Liver (tissue), 9 donors: ENCODE results near the gene CDH13. TPM values are rescaled to one million over a fixed set of nuclear protein-coding genes. Genes with fewer than 3 reads are reported as not detected.

Experiments
- DNase-seq: peaks from one replicate; pipeline ENCODE4 v3.0.0-alpha.2; 2017; ENCODE audit warnings: low spot score
- H3K27ac ChIP-seq, 2 donors: one replicate each; pipeline ENCODE4 v1.7.0; 2013; ENCODE audit warnings: inconsistent platforms in 2 of 2, low read length in 2 of 2, control low read depth in 1 of 2, low read depth in 1 of 2, mild to moderate bottlenecking in 1 of 2
- H3K27me3 ChIP-seq, 4 donors: one replicate each; pipeline versions ENCODE4 v1.6.1 to v1.7.0; 2013; ENCODE audit warnings: low read length in 3 of 4, inconsistent platforms in 1 of 4, mild to moderate bottlenecking in 1 of 4, moderate library complexity in 1 of 4; ENCODE audit not compliant: control insufficient read depth in 4 of 4, insufficient read depth in 4 of 4
- H3K36me3 ChIP-seq, 4 donors: one replicate each; pipeline versions ENCODE4 v1.6.1 to v1.7.0; 2013; ENCODE audit warnings: low read length in 3 of 4, mild to moderate bottlenecking in 3 of 4, low read depth in 1 of 4, moderate library complexity in 1 of 4; ENCODE audit not compliant: control insufficient read depth in 4 of 4, insufficient read depth in 3 of 4
- H3K4me1 ChIP-seq, 4 donors: one replicate each; pipeline versions ENCODE4 v1.6.1 to v1.7.0; 2013; ENCODE audit warnings: low read length in 3 of 4, mild to moderate bottlenecking in 3 of 4, moderate library complexity in 1 of 4; ENCODE audit not compliant: control insufficient read depth in 4 of 4, insufficient read depth in 4 of 4
- H3K4me3 ChIP-seq, 3 donors: one replicate each; pipeline versions ENCODE4 v1.6.1 to v1.7.0; 2013; ENCODE audit warnings: low read length in 3 of 3, control low read depth in 1 of 3, low read depth in 1 of 3, mild to moderate bottlenecking in 1 of 3
- H3K9ac ChIP-seq, 2 donors: one replicate each; pipeline ENCODE4 v1.7.0; 2013; ENCODE audit warnings: low read length in 2 of 2, mild to moderate bottlenecking in 2 of 2, moderate library complexity in 2 of 2, control low read depth in 1 of 2, low read depth in 1 of 2
- H3K9me3 ChIP-seq, 4 donors: one replicate each; pipeline versions ENCODE4 v1.6.1 to v1.7.0; 2013; ENCODE audit warnings: low read length in 3 of 4; ENCODE audit not compliant: control insufficient read depth in 4 of 4
- ATF3 ChIP-seq: IDR thresholded peaks from 2 replicates; pipeline ENCODE4 v1.6.1; 2016; ENCODE audit warnings: antibody characterized with exemption
- CTCF ChIP-seq: fragments of 150-350 bp; IDR thresholded peaks from 2 replicates; pipeline ENCODE4 v1.5.1; 2017; ENCODE audit warnings: improper control_type of control experiment, low read depth, low read length; ENCODE audit not compliant: missing input control
- EGR1 ChIP-seq, 2 donors: IDR thresholded peaks; 2 replicates each; pipeline ENCODE4 v1.6.1; 2016 to 2018; ENCODE audit warnings: antibody characterized with exemption in 2 of 2, low read depth in 2 of 2
- FOXA1 ChIP-seq: IDR thresholded peaks from 2 replicates; pipeline ENCODE4 v1.6.1; 2016; ENCODE audit warnings: antibody characterized with exemption
- FOXA2 ChIP-seq: IDR thresholded peaks from 2 replicates; pipeline ENCODE4 v1.6.1; 2016; ENCODE audit warnings: antibody characterized with exemption
- GABPA ChIP-seq, 2 donors: IDR thresholded peaks in 1 of 2; conservative IDR thresholded peaks in 1 of 2; 2 replicates each; pipeline ENCODE4 v1.6.1; 2016; ENCODE audit warnings: antibody characterized with exemption in 2 of 2, mild to moderate bottlenecking in 1 of 2, moderate library complexity in 1 of 2
- HNF4A ChIP-seq, 2 donors: conservative IDR thresholded peaks; 2 replicates each; pipeline ENCODE4 v1.6.1; 2016; ENCODE audit warnings: antibody characterized with exemption in 2 of 2, mild to moderate bottlenecking in 2 of 2
- HNF4G ChIP-seq: IDR thresholded peaks from 2 replicates; pipeline ENCODE4 v1.6.1; 2016; ENCODE audit warnings: antibody characterized with exemption
- JUND ChIP-seq, 2 donors: IDR thresholded peaks; 2 replicates each; pipeline ENCODE4 v1.6.1; 2016; ENCODE audit warnings: antibody characterized with exemption in 2 of 2
- MAX ChIP-seq: IDR thresholded peaks from 2 replicates; pipeline ENCODE4 v1.6.1; 2016; ENCODE audit warnings: antibody characterized with exemption
- NR2F2 ChIP-seq: IDR thresholded peaks from 2 replicates; pipeline ENCODE4 v1.6.1; 2016; ENCODE audit warnings: antibody characterized with exemption
- RAD21 ChIP-seq, 2 donors: IDR thresholded peaks; 2 replicates each; pipeline ENCODE4 v1.6.1; 2016; ENCODE audit warnings: antibody characterized with exemption in 2 of 2, mild to moderate bottlenecking in 2 of 2
- REST ChIP-seq: IDR thresholded peaks from 2 replicates; pipeline ENCODE4 v1.6.1; 2016; ENCODE audit warnings: antibody characterized with exemption, mild to moderate bottlenecking
- RXRA ChIP-seq, 2 donors: IDR thresholded peaks; 2 replicates each; pipeline ENCODE4 v1.6.1; 2017 to 2018; ENCODE audit warnings: antibody characterized with exemption in 2 of 2, mild to moderate bottlenecking in 1 of 2
- SP1 ChIP-seq: IDR thresholded peaks from 2 replicates; pipeline ENCODE4 v1.6.1; 2018; ENCODE audit warnings: antibody characterized with exemption, mild to moderate bottlenecking
- TAF1 ChIP-seq: conservative IDR thresholded peaks from 2 replicates; pipeline ENCODE4 v1.6.1; 2016; ENCODE audit warnings: antibody characterized with exemption, mild to moderate bottlenecking
- YY1 ChIP-seq: IDR thresholded peaks from 2 replicates; pipeline ENCODE4 v1.6.1; 2016; ENCODE audit warnings: antibody characterized with exemption, mild to moderate bottlenecking
- ZBTB33 ChIP-seq: IDR thresholded peaks from 2 replicates; pipeline ENCODE4 v1.6.1; 2016; ENCODE audit warnings: antibody characterized with exemption
- WGBS: extraction: QIAGEN DNeasy Blood & Tissue Kit; methylation state at CpG from one replicate; pipeline ENCODE4 v1.1.7; 2013; 5-methylcytosine and 5-hydroxymethylcytosine counted together
- polyA plus RNA-seq, 2 donors: library from polyadenylated mRNA; stranded (reverse) in 1 of 2; unstranded in 1 of 2; fragments of 200-250 nt in 1 of 2; fragments of >200 nt in 1 of 2; fragmentation: Nextera tagmentation in 1 of 2; extraction: Ambion mirVana in 1 of 2; gene quantifications; one replicate each; pipeline versions ENCODE4 v1.2.1 to v1.2.3, GENCODE V29; 2013 to 2015
- total RNA-seq, 2 donors: library from RNA; depleted of rRNA; stranded (reverse); fragments of >200 nt; gene quantifications; one replicate each; pipeline ENCODE4 v1.2.3, GENCODE V29; 2014
- donor health status: healthy.
- donor health status: healthy.
- donor health status: healthy.
- donor health status: healthy.
- donor health status: healthy.

CDH13 gene
- total and polyA plus RNA-seq, 4 donors: 0.21 to 1.5 (median 0.58) TPM

- WGBS: 59% methylated on average over 8 of the region's 8 CpGs
- Histone ChIP-seq H3K36me3 (no peaks in the 10 kb centered on the region), H3K4me3 (no peak overlapping the region), H3K4me1 (no peaks in the 10 kb centered on the region), H3K9ac (no peak overlapping the region), H3K27ac (no peak overlapping the region), H3K27me3 (peaks cover 0 to 8% (median 0%) of the 10 kb centered on the region in 4 donors), H3K9me3 (peaks cover 0 to 3% (median 0%) of the 10 kb centered on the region in 4 donors)
- TF ChIP-seq JUND (IDR thresholded peaks at IDR 0.05): no peak
- no peak for TF ChIP-seq CTCF
- no peak for TF ChIP-seq FOXA1
- TF ChIP-seq ZBTB33: no peak
- no peak for TF ChIP-seq FOXA2
- no peak for TF ChIP-seq HNF4A (conservative IDR thresholded peaks at IDR 0.05)
- no peak for TF ChIP-seq NR2F2
- no peak for TF ChIP-seq GABPA (IDR thresholded peaks at IDR 0.05 in 1 of 2, conservative IDR thresholded peaks at IDR 0.05 in 1 of 2)
- TF ChIP-seq EGR1 (IDR thresholded peaks at IDR 0.05; ENCODE audit: low read depth in 2 of 2): no peak
- TF ChIP-seq HNF4G: no peak
- TF ChIP-seq SP1: no peak
- no peak for TF ChIP-seq YY1
- TF ChIP-seq ATF3: no peak
- no peak for TF ChIP-seq REST
- TF ChIP-seq TAF1: no peak
- no peak for TF ChIP-seq RXRA (IDR thresholded peaks at IDR 0.05)
- no peak for TF ChIP-seq MAX
- no peak for TF ChIP-seq RAD21 (IDR thresholded peaks at IDR 0.05)
- DNase-seq: no peak
Measured at GRCh38 chr16:82660075-82660645, 33.4 kb downstream of the CDH13 start.
